ENCODE results near the gene AKR1C2. TPM values are rescaled to one million over a fixed set of nuclear protein-coding genes. Genes with fewer than 3 reads are reported as not detected.
A peak's percentile ranks its signal among the peaks of the same experiment; 100 is the strongest.
"Not testable (repeated sequence)": the region's sequence is repeated elsewhere in the genome, so short reads cannot be mapped to it uniquely, and the experiment has no call there.

Gene AKR1C2
- total RNA-seq, 1 donor from 2014 or later, result 15.3 TPM

- DNase-seq (ENCODE audit: low read depth in 2 of 2), result not testable (repeated sequence)
These were observed 42.1 kb downstream of the AKR1C2 start for GRCh38 chr10:4961558-4961957.

GRCh38 chr10:4956955-4957645, 46.6 kb downstream of the AKR1C2 start:
- peak in 1 of 2 donors; percentile 10 for DNase-seq (ENCODE audit: low read depth in 2 of 2)

GRCh38 chr10:4956088-4956487, 47.6 kb downstream of the AKR1C2 start:
- not testable (repeated sequence) for DNase-seq (ENCODE audit: low read depth in 2 of 2)

GRCh38 chr10:4953405-4953804, 50.3 kb downstream of the AKR1C2 start:
- DNase-seq (ENCODE audit: low read depth in 2 of 2), result peak in 1 of 2 donors; percentile 15

GRCh38 chr10:4951512-4952162, 52.0 kb downstream of the AKR1C2 start:
- DNase-seq (ENCODE audit: low read depth in 2 of 2), result peak in 1 of 2 donors; percentile 80

GRCh38 chr10:4947635-4948596, 55.7 kb downstream of the AKR1C2 start:
- peak; percentile 63 to 93 for DNase-seq (ENCODE audit: low read depth in 2 of 2)

GRCh38 chr10:4947039-4947634, 56.5 kb downstream of the AKR1C2 start:
- DNase-seq (ENCODE audit: low read depth in 2 of 2), result peak in 1 of 2 donors; percentile 68

- no peak for DNase-seq (ENCODE audit: low read depth in 2 of 2)
These were observed 57.6 kb downstream of the AKR1C2 start for GRCh38 chr10:4945766-4946717.

- DNase-seq (ENCODE audit: low read depth in 2 of 2), result no peak
These were observed 58.8 kb downstream of the AKR1C2 start for GRCh38 chr10:4944841-4945240.

- DNase-seq (ENCODE audit: low read depth in 2 of 2), result peak in 1 of 2 donors; percentile 14
These were observed 59.8 kb downstream of the AKR1C2 start for GRCh38 chr10:4943821-4944220.

- DNase-seq (ENCODE audit: low read depth in 2 of 2), result not testable (repeated sequence)
These were observed 60.2 kb downstream of the AKR1C2 start for GRCh38 chr10:4943416-4943815.

GRCh38 chr10:4942931-4943330, 60.7 kb downstream of the AKR1C2 start:
- DNase-seq (ENCODE audit: low read depth in 2 of 2), result peak; percentile 51 to 86

- DNase-seq (ENCODE audit: low read depth in 2 of 2), result peak; percentile 53 to 88
These were observed 61.9 kb downstream of the AKR1C2 start for GRCh38 chr10:4941540-4942330.

GRCh38 chr10:4940909-4941308, 62.7 kb downstream of the AKR1C2 start:
- not testable (repeated sequence) for DNase-seq (ENCODE audit: low read depth in 2 of 2)

GRCh38 chr10:4940073-4940428, 63.6 kb downstream of the AKR1C2 start:
- not testable (repeated sequence) for DNase-seq (ENCODE audit: low read depth in 2 of 2)

GRCh38 chr10:4939224-4940072, 64.2 kb downstream of the AKR1C2 start:
- DNase-seq (ENCODE audit: low read depth in 2 of 2), result peak in 1 of 2 donors; percentile 23

Measured in lung microvascular endothelial cell (primary cell).